HG03175 (cell line): Measurements from ENCODE around the gene BTBD9.

Experiments used
- ATAC-seq: cut with Tn5 transposase; IDR thresholded peaks from one replicate; pipeline ENCODE4 v1.9.1; 2021; ENCODE audit warnings: mild to moderate bottlenecking, moderate library complexity; ENCODE audit not compliant: unreplicated experiment

The BTBD9 gene

DNA sequence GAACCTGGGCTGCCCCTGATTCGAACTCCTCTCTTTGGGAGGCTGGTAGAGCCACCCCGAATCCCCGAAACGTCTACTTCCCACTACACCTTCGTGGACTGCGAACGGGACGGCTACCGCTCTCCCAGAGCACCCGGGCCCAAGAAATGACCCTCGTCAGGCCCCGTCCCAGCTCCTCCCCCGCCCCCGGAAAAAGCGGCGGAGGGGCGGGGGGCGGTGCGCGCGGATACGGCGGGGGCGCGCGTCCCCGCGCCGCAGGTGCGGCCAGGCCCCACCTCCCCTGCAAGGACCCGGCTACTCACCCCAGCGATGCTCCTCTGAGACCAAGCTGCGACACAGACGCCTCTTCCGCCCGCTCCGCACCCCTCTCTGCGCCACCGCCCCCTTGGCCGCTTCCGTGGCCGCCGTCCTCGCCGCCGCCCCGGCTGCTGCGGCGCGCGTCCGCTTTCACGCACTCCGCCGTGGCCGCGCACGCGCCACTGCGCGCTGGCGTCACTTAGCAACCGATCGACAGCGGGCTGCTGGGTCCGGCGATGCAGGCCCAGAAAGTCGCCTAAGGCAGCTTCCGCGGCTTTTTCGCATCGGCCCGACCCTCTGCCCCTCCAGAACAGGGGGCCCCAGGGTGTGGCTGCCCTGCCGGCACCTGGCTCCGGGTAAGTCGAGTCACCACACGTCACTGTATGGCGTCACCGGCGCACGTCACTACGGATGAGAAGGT is at the start of gene BTBD9:
TSS of gene BTBD9 (minus strand) at position 432 of the 718 bp plus-strand sequence.
- peak; percentile 82 for ATAC-seq

DNA sequence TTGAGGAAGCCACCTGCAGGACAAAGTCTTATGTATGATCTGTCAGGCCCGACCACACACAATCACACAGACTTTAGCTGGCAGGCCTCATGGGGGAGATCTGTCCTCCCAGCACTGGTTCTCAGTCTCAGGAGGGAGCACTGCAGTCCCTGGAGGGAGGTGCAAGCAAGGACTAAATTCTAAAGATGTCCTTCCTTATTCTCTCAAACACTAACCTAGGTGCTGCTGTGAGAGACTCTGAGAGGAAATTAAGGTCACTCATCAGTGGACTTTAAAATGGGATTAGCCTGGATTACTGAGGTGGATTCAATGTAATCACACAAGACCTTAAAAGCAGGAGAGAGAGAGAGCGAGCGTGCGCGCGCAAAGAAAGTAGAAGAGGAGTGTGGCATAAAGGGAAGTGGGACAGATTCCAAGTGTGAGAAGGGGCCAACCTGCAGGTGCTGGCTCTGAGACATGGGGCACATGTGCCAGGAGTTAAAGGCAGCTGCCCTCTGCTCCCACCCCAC is 48.9 kb upstream of the BTBD9 start:
- no peak for ATAC-seq

DNA sequence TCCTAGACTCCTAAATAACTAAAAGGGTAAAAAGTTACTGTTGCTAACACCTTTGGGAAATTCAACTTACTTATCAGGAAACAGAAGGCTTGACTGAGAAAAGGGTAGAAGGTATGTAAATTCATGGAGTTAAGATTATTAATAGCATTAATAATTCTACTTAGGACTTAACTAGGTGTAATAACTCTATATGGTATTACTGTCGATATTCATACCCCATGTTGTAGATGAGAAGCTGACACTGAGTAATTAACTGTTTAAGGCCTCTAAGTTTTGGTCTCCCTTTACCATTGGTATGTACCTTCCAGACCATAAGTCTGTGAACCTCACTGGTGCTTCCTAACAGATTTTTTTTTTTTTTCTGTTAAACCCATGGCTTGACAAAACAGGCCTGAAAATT is 47.8 kb upstream of the BTBD9 start:
- no peak for ATAC-seq

DNA sequence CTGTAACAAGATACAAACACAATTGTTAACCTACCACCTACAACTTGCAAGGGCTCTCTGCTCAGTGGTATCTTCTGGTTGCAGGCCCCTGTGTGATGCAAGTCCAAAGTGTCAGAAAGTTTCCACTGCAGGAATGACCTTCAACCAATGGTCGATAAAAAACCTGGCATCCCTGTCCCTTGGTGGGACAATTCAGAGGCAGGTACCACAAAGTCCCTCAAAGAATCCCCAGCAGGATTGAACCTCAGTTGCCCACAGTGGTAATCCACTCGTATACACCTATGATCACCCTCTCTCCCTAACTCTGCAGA is 47.3 kb upstream of the BTBD9 start:
- ATAC-seq = no peak

DNA sequence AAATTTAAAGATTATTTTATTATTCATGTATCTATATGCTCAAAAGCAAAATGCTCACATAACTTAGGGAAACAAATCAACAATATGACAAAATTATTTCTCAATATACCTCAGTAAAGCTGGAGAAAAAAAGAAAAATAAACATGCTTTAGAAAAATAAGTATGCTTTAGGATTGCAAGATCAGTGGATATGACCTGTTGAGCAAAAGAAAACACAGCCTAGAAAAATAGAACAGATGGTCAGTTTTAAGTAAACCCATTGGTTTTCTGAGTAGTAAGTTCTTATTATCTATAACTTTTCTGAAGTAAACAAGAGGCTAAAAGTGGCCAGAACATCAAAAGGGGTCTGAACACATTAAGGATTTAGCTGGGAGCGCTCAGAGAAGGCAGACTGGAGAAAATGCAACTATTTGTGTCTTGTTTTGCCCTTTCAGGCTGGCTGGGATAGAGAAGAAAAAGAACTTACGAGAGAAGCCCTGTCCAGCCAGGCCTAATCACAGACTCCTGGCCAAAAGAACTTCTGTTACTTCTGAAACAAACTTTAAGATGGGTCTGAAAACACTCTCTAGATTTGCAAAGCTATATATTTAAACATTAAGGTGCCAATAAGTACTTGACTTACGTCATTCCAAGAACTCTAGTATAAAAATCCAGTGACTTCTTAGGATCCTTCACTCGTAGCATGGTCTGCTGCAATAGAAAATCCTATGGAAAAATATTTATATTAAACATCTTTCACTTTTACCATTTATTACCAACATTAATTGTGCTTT is 46.7 kb upstream of the BTBD9 start:
- ATAC-seq = no peak

DNA sequence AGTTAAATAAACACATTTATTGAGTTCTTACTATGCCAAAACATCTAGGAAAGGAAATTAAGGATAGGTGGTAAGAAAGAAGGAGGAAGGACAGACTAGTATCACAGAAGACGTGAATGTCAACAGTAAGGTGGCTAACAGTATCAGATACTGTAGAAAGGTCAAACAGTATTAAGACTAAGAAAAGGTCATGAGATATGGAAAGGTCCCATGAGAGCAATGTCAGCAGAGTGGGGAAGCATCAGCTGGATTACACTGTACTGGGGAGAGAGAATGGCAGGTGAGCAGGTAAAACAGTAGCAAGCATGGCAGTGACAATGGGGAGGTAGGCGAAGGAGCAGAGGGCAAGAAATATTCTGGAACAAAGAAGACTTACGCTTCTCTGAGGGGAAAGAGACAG is 45.2 kb upstream of the BTBD9 start:
- no peak for ATAC-seq

DNA sequence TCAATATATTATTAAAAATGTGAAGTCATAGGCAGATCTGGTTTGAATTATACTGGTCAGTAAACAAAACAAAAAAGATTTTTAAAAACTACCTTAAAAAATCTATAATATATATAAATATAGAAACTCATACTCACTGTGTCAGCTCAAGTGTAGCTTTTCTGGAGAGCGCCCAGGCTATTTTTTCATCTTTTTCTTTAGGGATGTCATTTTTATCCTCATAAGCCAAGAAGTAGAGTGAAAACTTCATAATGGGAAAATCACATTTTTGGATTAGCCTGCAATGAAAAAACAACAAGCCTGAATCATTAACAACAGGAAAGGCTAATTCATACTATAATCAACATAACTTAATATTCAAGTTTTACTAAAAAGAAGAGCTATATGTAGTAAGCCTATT is 44.5 kb upstream of the BTBD9 start:
- no peak for ATAC-seq

DNA sequence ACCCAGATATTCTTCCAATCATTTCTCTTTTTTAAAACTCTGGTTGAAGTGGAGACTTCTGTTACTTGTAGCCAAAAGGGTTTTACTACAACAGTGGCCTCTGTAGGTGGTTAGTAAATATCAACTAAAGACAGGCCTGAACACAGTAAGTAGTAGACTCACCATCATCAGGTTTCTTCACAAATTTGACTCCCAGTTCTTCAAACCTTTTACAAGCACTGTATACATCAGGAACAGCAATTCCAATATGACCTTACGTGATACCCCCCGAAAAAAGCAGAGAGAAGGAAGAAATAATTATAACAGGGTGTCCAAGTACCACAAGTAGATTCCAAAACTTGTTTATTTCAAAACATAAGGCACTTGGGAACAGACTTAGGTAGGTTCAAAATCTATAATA is 42.1 kb upstream of the BTBD9 start:
- ATAC-seq = no peak

DNA sequence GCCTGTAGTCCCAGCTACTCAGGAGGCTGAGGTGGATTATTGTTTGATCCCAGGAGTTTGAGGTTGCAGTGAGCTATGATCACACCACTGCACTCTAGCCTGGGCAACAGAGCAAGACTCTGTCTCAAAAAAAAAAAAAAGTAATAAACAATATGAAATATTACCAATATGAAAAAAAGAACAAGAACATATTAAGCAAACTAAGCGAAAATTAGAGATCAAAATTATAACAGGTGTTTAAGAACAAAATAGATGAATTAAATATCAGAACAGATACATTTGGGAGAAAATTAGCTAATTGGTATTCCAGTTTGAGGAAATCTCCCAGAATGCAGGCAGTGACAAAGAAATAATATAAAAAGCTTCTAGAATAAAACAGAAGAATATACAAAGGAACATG is 39.9 kb upstream of the BTBD9 start:
- no peak for ATAC-seq

DNA sequence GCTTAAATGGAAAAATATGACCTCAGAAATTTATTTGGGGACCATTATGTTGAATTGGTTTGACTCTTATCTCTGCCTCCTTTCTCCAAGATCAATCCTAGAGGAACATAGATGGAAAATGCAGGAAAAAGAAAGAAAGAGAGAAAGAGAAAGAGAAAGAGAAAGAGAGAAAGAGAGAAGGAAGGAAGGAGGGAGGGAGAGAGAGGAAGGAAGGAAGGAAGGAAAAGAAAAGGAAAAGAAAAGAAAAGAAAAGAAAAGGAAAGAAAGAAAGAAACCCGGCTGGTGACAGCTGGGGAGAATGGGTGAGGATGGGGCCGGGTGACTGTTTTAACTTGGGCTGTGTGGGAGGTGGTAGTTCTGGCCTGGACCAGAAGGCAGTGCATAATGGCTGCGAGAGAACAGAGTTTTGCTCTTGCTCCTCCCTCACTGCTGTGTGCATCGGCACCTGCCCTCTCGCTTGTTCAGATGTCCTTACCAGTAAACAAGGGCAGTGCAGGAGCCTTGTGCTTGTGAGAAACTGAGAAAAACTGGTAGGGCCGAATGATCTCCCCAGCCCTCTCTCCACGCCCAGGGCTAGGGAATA is 38.5 kb upstream of the BTBD9 start:
- ATAC-seq = no peak

DNA sequence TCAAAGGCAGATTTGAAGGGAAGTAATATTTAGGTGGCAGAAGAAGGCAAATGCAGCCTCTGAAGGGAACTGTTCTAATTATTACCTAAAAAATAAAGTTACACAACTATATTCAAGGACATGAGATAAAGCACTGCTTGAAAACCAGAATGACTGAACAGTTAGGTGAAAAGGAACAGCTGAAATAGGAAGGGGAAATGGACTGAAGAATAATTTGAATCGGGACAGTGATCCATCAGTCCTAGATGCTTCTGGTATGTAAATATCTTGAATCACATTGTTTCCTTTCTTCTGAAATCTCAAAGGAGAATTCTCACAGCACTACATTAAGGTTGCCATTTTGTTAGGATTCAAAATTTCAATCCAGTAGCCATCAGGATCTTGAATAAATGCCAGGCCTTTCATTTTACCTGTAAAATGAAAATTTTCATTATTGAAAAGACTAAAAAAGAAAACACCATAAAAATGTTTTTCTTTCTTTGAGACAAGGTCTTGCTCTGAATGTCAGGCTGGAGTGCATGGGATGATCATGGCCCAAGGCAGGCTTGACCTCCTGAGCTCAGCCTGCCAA is 37.3 kb upstream of the BTBD9 start:
- ATAC-seq = no peak

DNA sequence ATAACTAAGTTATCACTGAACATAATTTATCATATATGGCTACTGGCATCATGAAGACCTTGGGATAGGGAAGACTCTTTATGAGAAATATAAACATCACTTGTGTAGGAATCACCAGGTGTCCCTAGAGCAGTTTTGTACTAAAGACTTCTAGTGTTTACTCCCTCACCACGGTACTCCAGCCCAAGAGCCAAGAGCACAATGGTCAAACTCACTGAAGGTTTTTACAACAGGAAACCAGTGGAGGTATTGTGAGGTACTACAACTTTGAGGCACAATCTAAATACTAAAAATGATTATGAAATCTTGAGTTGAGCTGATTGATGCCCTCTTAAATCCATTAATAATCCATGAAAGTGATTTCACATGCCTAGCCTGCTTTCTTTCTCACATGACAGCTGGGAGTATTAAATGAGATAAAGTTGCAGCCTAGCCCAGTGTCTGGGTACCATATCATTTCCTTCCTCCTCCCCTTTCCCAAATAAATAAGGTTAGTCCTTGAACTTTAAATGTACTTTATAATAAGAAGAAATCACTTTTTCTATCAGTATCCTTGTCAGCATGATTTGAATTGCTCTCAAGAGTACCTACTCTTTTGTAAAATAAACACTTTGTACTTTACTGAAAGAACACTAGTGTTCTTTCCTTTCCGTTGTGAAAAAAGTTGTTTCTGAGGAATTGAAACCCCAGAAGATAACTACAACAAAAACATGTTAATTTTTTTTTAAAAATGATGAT is 36.7 kb upstream of the BTBD9 start:
- no peak for ATAC-seq

DNA sequence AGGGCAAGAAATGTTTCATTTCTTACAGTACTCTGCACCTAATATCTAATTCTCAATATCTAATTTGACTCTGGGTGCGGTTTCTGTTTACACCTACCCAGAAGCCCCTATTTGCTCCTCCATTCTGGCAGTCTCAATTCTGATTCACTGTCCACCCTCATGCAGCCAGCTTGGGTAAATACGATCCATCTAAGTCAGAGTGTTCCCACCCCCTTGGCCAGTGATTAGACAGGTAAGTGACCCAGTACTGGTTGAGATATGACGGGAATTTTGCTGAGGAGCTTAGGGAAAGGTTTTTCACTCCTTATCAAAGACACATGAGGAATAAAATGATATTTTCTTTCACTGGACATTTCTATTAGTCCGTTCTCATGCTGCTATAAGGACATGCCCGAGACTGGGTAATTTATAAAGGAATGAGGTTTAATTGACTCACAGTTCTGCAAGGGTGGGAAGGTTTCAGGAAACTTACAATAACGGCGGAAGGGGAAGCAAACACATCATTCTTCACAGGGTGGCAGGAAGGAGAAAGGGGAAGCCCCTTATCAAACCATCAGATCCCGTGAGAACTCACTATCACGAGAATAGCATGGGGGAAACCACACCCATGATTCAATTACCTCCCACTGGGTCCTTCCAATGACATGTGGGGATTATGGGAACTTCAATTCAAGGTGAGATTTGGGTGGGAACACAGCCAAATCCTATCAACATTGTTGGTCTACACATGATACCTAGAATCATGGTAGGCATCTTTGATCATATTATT is 33.9 kb upstream of the BTBD9 start:
- no peak for ATAC-seq

DNA sequence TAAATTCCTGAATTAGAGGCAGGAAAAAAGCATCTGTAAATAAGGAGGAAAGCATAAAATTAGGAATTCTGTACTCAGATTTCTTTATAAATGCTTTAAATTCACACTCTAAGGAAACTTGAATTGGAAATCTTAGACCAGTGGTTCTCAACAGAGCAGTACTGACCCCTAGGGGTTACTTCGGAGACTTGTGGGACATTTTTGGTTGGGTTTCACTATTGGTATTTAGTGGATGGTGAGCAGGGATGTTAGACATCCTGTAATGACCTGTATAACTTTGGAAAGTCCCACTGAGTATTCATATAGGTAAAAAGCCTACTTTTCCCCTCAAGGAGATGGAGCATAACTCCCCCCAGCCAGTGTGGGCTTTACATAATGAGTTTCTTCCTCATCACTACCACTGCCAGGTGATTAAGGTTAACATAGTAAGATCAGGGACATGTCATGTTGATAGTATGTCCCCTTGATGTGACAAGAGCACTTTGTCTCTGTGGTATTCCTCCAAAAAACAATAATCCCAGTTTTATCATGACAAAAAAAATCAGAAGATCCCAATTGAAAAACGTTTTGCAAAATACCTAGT is 32.2 kb upstream of the BTBD9 start:
- peak; percentile 81 for ATAC-seq

DNA sequence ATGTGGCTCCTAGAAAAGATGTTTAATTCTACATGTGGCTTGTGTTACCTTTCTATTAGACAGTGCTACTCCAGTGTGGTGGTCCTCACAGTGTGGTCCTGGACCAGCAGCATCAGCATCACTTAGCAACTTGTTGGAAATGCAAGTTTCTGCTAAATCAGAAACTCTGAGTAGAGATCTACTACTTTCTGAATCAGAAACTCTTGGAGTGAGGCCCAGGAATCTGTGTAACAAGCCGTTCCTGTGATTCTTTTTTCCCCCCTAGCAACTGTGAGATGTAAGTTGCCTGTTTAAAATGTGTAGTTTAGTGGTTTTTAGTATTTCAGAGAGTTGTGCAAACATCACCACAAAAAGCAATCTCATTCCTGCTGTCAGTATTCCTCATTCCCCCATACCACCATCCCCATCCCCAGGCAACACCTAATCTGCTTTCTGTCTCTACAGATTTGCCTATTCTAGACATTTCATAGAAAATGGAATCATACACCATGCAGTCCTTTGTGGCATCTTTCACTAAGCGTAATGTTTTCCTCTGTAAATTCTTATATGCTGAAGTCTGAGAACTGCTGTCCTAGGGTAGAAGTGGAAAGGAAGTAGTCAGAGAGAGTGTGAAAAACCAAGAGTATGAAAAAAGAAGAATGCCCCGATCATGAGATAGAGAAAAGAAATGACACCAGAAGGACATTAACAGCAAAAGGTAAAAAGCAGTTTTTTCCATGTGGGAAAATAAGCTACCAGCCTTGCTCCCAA is 18.9 kb upstream of the BTBD9 start:
- no peak for ATAC-seq

DNA sequence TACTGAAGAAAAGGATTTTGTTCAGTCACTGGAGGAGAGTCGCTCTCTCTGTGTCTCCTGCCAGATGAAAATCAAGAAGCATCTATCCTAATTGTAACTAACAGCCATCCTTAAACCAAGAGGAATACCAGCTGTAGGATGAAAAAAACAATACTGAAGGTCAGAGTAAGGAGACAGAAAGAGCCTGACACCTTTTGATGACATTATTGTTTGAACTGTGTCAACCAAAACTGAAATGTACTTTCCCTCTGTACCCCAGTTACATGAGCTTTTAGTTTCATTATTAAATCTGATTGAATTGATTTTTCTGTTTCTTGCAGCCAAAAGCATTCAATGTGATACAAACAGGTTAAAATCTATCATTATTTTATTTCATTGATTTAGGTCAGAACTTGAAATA is 17.2 kb upstream of the BTBD9 start:
- no peak for ATAC-seq

DNA sequence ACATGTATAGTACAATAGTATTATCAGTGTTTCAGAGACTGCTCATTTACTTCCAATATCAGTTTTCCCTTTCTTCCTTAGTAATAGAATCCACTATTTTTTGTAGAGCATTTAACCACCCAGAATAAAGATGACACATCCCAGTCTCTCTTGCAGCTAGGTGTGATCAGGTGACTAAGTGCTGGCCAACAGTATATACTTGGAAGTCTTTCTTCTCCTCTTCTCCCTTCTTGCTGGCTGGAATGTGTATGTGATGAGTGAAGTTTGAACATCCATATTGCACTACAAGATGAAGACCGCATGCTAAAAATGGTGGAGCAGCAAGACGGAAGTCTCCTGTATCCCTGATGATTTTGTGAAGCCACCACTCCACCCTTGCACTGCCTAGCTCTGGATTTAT is 14.5 kb upstream of the BTBD9 start:
- ATAC-seq = no peak

DNA sequence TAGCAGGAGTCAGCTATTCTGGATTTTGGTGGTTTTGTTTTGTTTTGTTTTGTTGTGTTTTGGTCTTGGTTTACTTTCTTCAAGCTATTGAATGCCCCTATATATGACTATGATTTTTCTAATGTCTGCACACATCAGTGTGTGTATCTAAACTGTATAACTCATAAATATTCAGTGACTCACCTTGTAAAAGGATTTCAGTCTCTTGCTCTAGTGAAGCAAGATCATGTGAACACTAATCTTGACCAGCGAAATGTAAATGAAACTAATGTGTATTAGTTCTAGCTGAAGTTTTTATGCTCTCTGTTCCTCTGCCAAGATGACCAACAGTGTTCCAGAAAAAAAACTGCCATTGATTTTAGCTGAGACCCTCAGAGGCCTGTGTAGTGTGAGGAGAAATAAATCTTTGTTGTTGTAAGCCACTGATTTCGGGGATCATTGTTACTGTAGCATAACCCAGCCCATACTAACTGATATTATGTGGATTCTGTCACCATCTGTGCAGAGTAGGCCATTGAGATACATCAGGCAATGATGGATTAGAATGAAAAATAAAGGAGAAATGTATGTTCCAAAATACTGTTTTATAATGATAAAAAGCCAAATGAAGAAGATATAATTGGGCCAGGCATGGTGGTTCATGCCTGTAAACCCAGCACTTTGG is 11.5 kb upstream of the BTBD9 start:
- no peak for ATAC-seq
